Prostate gland (tissue), 2 donors: ENCODE measurements around the gene MAVS. TPM values are rescaled to one million over a fixed set of nuclear protein-coding genes. Genes with fewer than 3 reads are reported as not detected.

ENCODE experiments used
- DNase-seq: peaks from one replicate; pipeline ENCODE4 v3.0.0-alpha.2; 2019; ENCODE audit warnings: low spot score
- H3K27ac ChIP-seq, 2 donors: fragments of 200-600 bp; sonication (generic); 2 replicates each; pipeline ENCODE4 v1.5.1; 2017 to 2019
- H3K27me3 ChIP-seq: fragments of 200-600 bp; sonication (generic); replicated peaks from 2 replicates; pipeline ENCODE4 v1.5.1; 2019; ENCODE audit not compliant: insufficient read depth
- H3K36me3 ChIP-seq, 2 donors: fragments of 200-600 bp; sonication (generic); 1 replicate in 1 of 2; 2 replicates in 1 of 2; pipeline versions ENCODE4 v1.5.1 to v1.8.1; 2017 to 2019
- H3K4me1 ChIP-seq: fragments of 200-600 bp; sonication (generic); replicated peaks from 2 replicates; pipeline ENCODE4 v1.5.1; 2019
- H3K4me3 ChIP-seq, 2 donors: fragments of 200-600 bp; sonication (generic); 2 replicates each; pipeline ENCODE4 v1.5.1; 2017 to 2019
- H3K9me3 ChIP-seq: fragments of 200-600 bp; sonication (generic); 2 replicates; pipeline ENCODE4 v1.5.1; 2017
- POLR2A ChIP-seq: fragments of 450-650 bp; IDR thresholded peaks from one replicate; pipeline ENCODE4 v1.6.1; 2016; ENCODE audit warnings: antibody characterized with exemption, mild to moderate bottlenecking
- POLR2AphosphoS5 ChIP-seq: sonication (generic); formaldehyde crosslinking; IDR thresholded peaks from one replicate; pipeline ENCODE4 v1.6.1; 2017; ENCODE audit warnings: antibody characterized with exemption
- WGBS: methylation state at CpG from one replicate; pipeline ENCODE4 v1.1.5; 2018; 5-methylcytosine and 5-hydroxymethylcytosine counted together
- intact Hi-C: fragments of 100-400 bp; cut with DNase I; formaldehyde crosslinking; loops from one replicate; pipeline ENCODE4 v1.14.2; 2022
- total RNA-seq, 2 donors: library from RNA; depleted of rRNA; stranded (reverse); fragments of >200 nt; gene quantifications; one replicate each; pipeline ENCODE4 v1.1.0, GENCODE V29; 2016
- TF ChIP-seq, protein P1 (sequence below), 4 experiments: fragments of 200-600 bp in 2 of 4; fragments of 450-650 bp in 2 of 4; sonication (generic) in 2 of 4; IDR thresholded peaks; 1 replicate in 3 of 4; 2 replicates in 1 of 4; pipeline ENCODE4 v1.5.1; 2016 to 2019; ENCODE audit warnings: antibody characterized with exemption in 4 of 4, mild to moderate bottlenecking in 2 of 4, moderate library complexity in 2 of 4

MAVS gene
- total RNA-seq, 2 donors from 2014 or later: 26.7 to 40.2 TPM

GRCh38 chr20:3813848-3814581, 32.6 kb upstream of the MAVS start:
- H3K4me1 ChIP-seq: peaks cover 5% of the 10 kb centered on the region
- TF ChIP-seq POLR2A (no peak), POLR2AphosphoS5 (no peak)
- intact Hi-C loops: no loop called here
- no peaks in the 10 kb centered on the region for H3K27me3 ChIP-seq
- DNase-seq: no peak
- no peak overlapping the region for H3K27ac ChIP-seq
- 85% methylated on average over 12 of the region's 12 CpGs for WGBS
- H3K9me3 ChIP-seq: no peaks in the 10 kb centered on the region
- H3K4me3 ChIP-seq: no peak overlapping the region
- H3K36me3 ChIP-seq: no peaks in the 10 kb centered on the region

GRCh38 chr20:3814928-3815495, 31.6 kb upstream of the MAVS start:
- Histone ChIP-seq H3K27ac (no peak overlapping the region), H3K36me3 (no peaks in the 10 kb centered on the region), H3K9me3 (no peaks in the 10 kb centered on the region), H3K4me1 (peaks cover 5% of the 10 kb centered on the region), H3K27me3 (no peaks in the 10 kb centered on the region), H3K4me3 (no peak overlapping the region)
- 82% methylated on average over 7 of the region's 7 CpGs for WGBS
- TF ChIP-seq POLR2A (no peak), POLR2AphosphoS5 (no peak)
- TF ChIP-seq, protein P1, sequence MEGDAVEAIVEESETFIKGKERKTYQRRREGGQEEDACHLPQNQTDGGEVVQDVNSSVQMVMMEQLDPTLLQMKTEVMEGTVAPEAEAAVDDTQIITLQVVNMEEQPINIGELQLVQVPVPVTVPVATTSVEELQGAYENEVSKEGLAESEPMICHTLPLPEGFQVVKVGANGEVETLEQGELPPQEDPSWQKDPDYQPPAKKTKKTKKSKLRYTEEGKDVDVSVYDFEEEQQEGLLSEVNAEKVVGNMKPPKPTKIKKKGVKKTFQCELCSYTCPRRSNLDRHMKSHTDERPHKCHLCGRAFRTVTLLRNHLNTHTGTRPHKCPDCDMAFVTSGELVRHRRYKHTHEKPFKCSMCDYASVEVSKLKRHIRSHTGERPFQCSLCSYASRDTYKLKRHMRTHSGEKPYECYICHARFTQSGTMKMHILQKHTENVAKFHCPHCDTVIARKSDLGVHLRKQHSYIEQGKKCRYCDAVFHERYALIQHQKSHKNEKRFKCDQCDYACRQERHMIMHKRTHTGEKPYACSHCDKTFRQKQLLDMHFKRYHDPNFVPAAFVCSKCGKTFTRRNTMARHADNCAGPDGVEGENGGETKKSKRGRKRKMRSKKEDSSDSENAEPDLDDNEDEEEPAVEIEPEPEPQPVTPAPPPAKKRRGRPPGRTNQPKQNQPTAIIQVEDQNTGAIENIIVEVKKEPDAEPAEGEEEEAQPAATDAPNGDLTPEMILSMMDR (IDR thresholded peaks at IDR 0.05): no peak
- DNase-seq: no peak
- intact Hi-C loops: no loop called here

- H3K9me3 ChIP-seq: no peaks in the 10 kb centered on the region
- H3K4me1 ChIP-seq: peaks cover 5% of the 10 kb centered on the region
- DNase-seq: no peak
- no peak overlapping the region for H3K27ac ChIP-seq
- 77% methylated on average over 9 of the region's 9 CpGs for WGBS
- TF ChIP-seq POLR2AphosphoS5 (no peak), POLR2A (no peak)
- TF ChIP-seq, protein P1 (IDR thresholded peaks at IDR 0.05): no peak
- no peaks in the 10 kb centered on the region for H3K36me3 ChIP-seq
- H3K4me3 ChIP-seq: no peak overlapping the region
- H3K27me3 ChIP-seq: no peaks in the 10 kb centered on the region
- intact Hi-C loops: no loop called here
Observed at GRCh38 chr20:3815703-3816315, 30.8 kb upstream of the MAVS start.

- H3K4me3 ChIP-seq: no peak overlapping the region
- H3K27ac ChIP-seq: peak overlapping the region; percentile 8 to 99
- TF ChIP-seq POLR2A (no peak), POLR2AphosphoS5 (peak; percentile 13)
- TF ChIP-seq, protein P1 (IDR thresholded peaks at IDR 0.05): peak in 3 of 4 experiments; percentile 36 to 68 (median 59)
- no peaks in the 10 kb centered on the region for H3K9me3 ChIP-seq
- H3K27me3 ChIP-seq: no peaks in the 10 kb centered on the region
- H3K36me3 ChIP-seq: peaks cover 0 to 6% of the 10 kb centered on the region in 2 donors
- 78% methylated on average over 8 of the region's 8 CpGs for WGBS
- intact Hi-C loops: no loop called here
- peak; percentile 64 for DNase-seq
- H3K4me1 ChIP-seq: no peaks in the 10 kb centered on the region
Observed at GRCh38 chr20:3818155-3819151, 28.2 kb upstream of the MAVS start.
